GM23338 (cell line): ENCODE data around the gene OTUD3. TPM values are rescaled to one million over a fixed set of nuclear protein-coding genes. Genes with fewer than 3 reads are reported as not detected.

Experiments used
- ATAC-seq: fragments of 200-7000 bp; cut with Tn5 transposase; 3 replicates; pipeline ENCODE4 v1.9.1; 2020
- DNase-seq: peaks from one replicate; pipeline ENCODE4 v3.0.0-alpha.2; 2015; ENCODE audit warnings: low spot score
- H2AFZ ChIP-seq: fragments of 200-600 bp; sonication (generic); 2 replicates; pipeline ENCODE4 v1.8.0; 2016; ENCODE audit warnings: antibody characterized with exemption, mild to moderate bottlenecking, moderate library complexity
- H3F3A ChIP-seq: fragments of 200-600 bp; sonication (generic); replicated peaks from 2 replicates; pipeline ENCODE4 v1.8.0; 2017; ENCODE audit warnings: antibody characterized with exemption, mixed run types, low read depth
- H3K27ac ChIP-seq: fragments of 200-600 bp; sonication (generic); 2 replicates; pipeline ENCODE4 v1.6.1; 2016; ENCODE audit warnings: low read depth
- H3K27me3 ChIP-seq: fragments of 200-600 bp; sonication (generic); 2 replicates; pipeline ENCODE4 v1.8.0; 2016; ENCODE audit warnings: mild to moderate bottlenecking, mixed run types, moderate library complexity; ENCODE audit not compliant: insufficient read depth
- H3K36me3 ChIP-seq: fragments of 200-600 bp; sonication (generic); 2 replicates; pipeline ENCODE4 v1.8.0; 2016; ENCODE audit warnings: mild to moderate bottlenecking; ENCODE audit not compliant: insufficient read depth
- H3K4me1 ChIP-seq: fragments of 200-600 bp; sonication (generic); 2 replicates; pipeline ENCODE4 v1.8.0; 2016; ENCODE audit warnings: mild to moderate bottlenecking, moderate library complexity; ENCODE audit not compliant: insufficient read depth
- H3K4me2 ChIP-seq: fragments of 200-600 bp; sonication (generic); 2 replicates; pipeline ENCODE4 v1.7.1; 2017; ENCODE audit warnings: mixed run types
- H3K4me3 ChIP-seq: fragments of 200-600 bp; sonication (generic); 2 replicates; pipeline ENCODE4 v1.6.1; 2016; ENCODE audit warnings: mixed run types
- H3K79me2 ChIP-seq: fragments of 200-600 bp; sonication (generic); replicated peaks from 2 replicates; pipeline ENCODE4 v1.8.0; 2017; ENCODE audit warnings: mild to moderate bottlenecking; ENCODE audit not compliant: insufficient read depth
- H3K9me2 ChIP-seq: fragments of 200-600 bp; sonication (generic); 2 replicates; pipeline ENCODE4 v1.8.0; 2017; ENCODE audit not compliant: insufficient read depth
- H4K20me1 ChIP-seq: fragments of 200-600 bp; sonication (generic); replicated peaks from 2 replicates; pipeline ENCODE4 v1.8.0; 2017; ENCODE audit warnings: mild to moderate bottlenecking; ENCODE audit not compliant: insufficient read depth
- H3K27ac Mint-ChIP-seq: 2 replicates; pipeline ENCODE4 v1.8.0; 2020; ENCODE audit warnings: inconsistent platforms, mild to moderate bottlenecking, moderate library complexity, mixed read lengths
- H3K27me3 Mint-ChIP-seq: 3 replicates; pipeline ENCODE4 v1.8.0; 2022; ENCODE audit warnings: low read depth, mild to moderate bottlenecking, moderate library complexity, mixed read lengths, inconsistent platforms; ENCODE audit not compliant: insufficient read depth, poor library complexity
- H3K36me3 Mint-ChIP-seq: 3 replicates; pipeline ENCODE4 v1.8.0; 2021; ENCODE audit warnings: low read depth, mild to moderate bottlenecking, inconsistent platforms, moderate library complexity, mixed read lengths
- H3K4me1 Mint-ChIP-seq: 3 replicates; pipeline ENCODE4 v1.8.0; 2020; ENCODE audit warnings: mild to moderate bottlenecking, inconsistent platforms, mixed read lengths
- H3K4me3 Mint-ChIP-seq: 3 replicates; pipeline ENCODE4 v1.8.0; 2021; ENCODE audit warnings: moderate library complexity, mild to moderate bottlenecking, inconsistent platforms, mixed read lengths
- H3K9me3 Mint-ChIP-seq: 3 replicates; pipeline ENCODE4 v1.8.0; 2020; ENCODE audit warnings: moderate library complexity, mild to moderate bottlenecking, inconsistent platforms, mixed read lengths
- CREB1 ChIP-seq: fragments of 250-450 bp; sonication (Bioruptor Pico); IDR thresholded peaks from 2 replicates; pipeline ENCODE4 v1.5.0; 2020; ENCODE audit warnings: low read depth, mild to moderate bottlenecking, moderate library complexity
- EZH2 ChIP-seq: fragments of 200-600 bp; sonication (generic); IDR thresholded peaks from one replicate; pipeline ENCODE4 v1.8.0; 2017; ENCODE audit warnings: antibody characterized with exemption, mild to moderate bottlenecking, low read depth; ENCODE audit not compliant: unreplicated experiment
- EZH2phosphoT487 ChIP-seq: fragments of 200-600 bp; sonication (generic); IDR thresholded peaks from one replicate; pipeline ENCODE4 v1.8.1; 2018; ENCODE audit warnings: antibody characterized with exemption; ENCODE audit not compliant: unreplicated experiment
- JUNB ChIP-seq: IDR thresholded peaks from one replicate; pipeline ENCODE4 v1.6.1; 2016; ENCODE audit warnings: antibody characterized with exemption; ENCODE audit not compliant: unreplicated experiment
- NANOG ChIP-seq: IDR thresholded peaks from 2 replicates; pipeline ENCODE4 v1.6.1; 2016; ENCODE audit warnings: antibody characterized with exemption, borderline replicate concordance
- POLR2AphosphoS5 ChIP-seq: IDR thresholded peaks from 2 replicates; pipeline ENCODE4 v1.6.1; 2016; ENCODE audit warnings: antibody characterized with exemption, low read depth
- REST ChIP-seq: IDR thresholded peaks from one replicate; pipeline ENCODE4 v1.6.1; 2018; ENCODE audit warnings: antibody characterized with exemption; ENCODE audit not compliant: unreplicated experiment
- STAT1 ChIP-seq: IDR thresholded peaks from one replicate; pipeline ENCODE4 v1.6.1; 2016; ENCODE audit warnings: antibody characterized with exemption; ENCODE audit not compliant: unreplicated experiment
- ZNF114 ChIP-seq: fragments of 250-450 bp; sonication (Bioruptor Pico); IDR thresholded peaks from 2 replicates; pipeline ENCODE4 v1.5.0; 2020; ENCODE audit warnings: mild to moderate bottlenecking, moderate library complexity
- ZNF331 ChIP-seq: fragments of 250-450 bp; sonication (Bioruptor Pico); IDR thresholded peaks from 2 replicates; pipeline ENCODE4 v1.5.0; 2020; ENCODE audit warnings: low read depth, mild to moderate bottlenecking, moderate library complexity
- ZNF462 ChIP-seq: fragments of 250-450 bp; sonication (Bioruptor Pico); IDR thresholded peaks from 2 replicates; pipeline ENCODE4 v1.5.0; 2020; ENCODE audit warnings: mild to moderate bottlenecking, moderate library complexity
- polyA plus RNA-seq: library from polyadenylated mRNA; unstranded; fragments of >200 nt; fragmentation: Nextera tagmentation; extraction: Ambion mirVana; gene quantifications from 2 replicates; pipeline ENCODE4 v1.2.1, GENCODE V29; 2016
- total RNA-seq: library from RNA; depleted of rRNA; stranded (reverse); fragments of >200 nt; shearing (Covaris generic); gene quantifications from 2 replicates; pipeline ENCODE4 v1.2.3, GENCODE V29; 2014
- TF ChIP-seq, protein P1 (sequence below): IDR thresholded peaks from 2 replicates; pipeline ENCODE4 v1.6.1; 2016; ENCODE audit warnings: antibody characterized with exemption
- TF ChIP-seq, protein P2 (sequence below), 2 experiments: fragments of 200-600 bp in 1 of 2; sonication (generic) in 1 of 2; conservative IDR thresholded peaks; 2 replicates each; pipeline versions ENCODE4 v1.5.1 to v1.6.1; 2016 to 2017; ENCODE audit warnings: antibody characterized with exemption in 2 of 2, low read depth in 2 of 2, mild to moderate bottlenecking in 2 of 2, moderate library complexity in 1 of 2

OTUD3 gene
- total and polyA plus RNA-seq, 2 experiments from 2014 or later: 3.0 to 12.9 TPM

GRCh38 chr1:19861034-19861433, 21.2 kb upstream of the OTUD3 start:
- Mint-ChIP-seq H3K27me3 (peaks cover 12% of the 10 kb centered on the region), H3K4me1 (no peaks in the 10 kb centered on the region), H3K4me3 (no peak overlapping the region), H3K27ac (no peak overlapping the region), H3K9me3 (peaks cover 13% of the 10 kb centered on the region; the same call in 2 of the 3 replicates), H3K36me3 (peaks cover 5% of the 10 kb centered on the region; the same call in 1 of the 3 replicates)
- Histone ChIP-seq H3K79me2 (no peaks in the 10 kb centered on the region), H3K4me2 (no peak overlapping the region), H3K4me3 (no peak overlapping the region), H3K4me1 (no peaks in the 10 kb centered on the region), H3K36me3 (no peaks in the 10 kb centered on the region), H4K20me1 (no peaks in the 10 kb centered on the region), H3K9me2 (no peaks in the 10 kb centered on the region), H3K27me3 (no peaks in the 10 kb centered on the region), H2AFZ (no peak overlapping the region), H3F3A (no peaks in the 10 kb centered on the region), H3K27ac (no peak overlapping the region)
- DNase-seq (no peak), ATAC-seq (no peak)
- TF ChIP-seq POLR2AphosphoS5: no peak
- no peak for TF ChIP-seq EZH2phosphoT487
- TF ChIP-seq JUNB: no peak
- no peak for TF ChIP-seq ZNF331 (CRISPR knock-in tag)
- TF ChIP-seq NANOG: no peak
- no peak for TF ChIP-seq STAT1
- TF ChIP-seq REST: no peak
- TF ChIP-seq ZNF114 (CRISPR knock-in tag): no peak
- TF ChIP-seq ZNF462: no peak
- TF ChIP-seq, protein P1, sequence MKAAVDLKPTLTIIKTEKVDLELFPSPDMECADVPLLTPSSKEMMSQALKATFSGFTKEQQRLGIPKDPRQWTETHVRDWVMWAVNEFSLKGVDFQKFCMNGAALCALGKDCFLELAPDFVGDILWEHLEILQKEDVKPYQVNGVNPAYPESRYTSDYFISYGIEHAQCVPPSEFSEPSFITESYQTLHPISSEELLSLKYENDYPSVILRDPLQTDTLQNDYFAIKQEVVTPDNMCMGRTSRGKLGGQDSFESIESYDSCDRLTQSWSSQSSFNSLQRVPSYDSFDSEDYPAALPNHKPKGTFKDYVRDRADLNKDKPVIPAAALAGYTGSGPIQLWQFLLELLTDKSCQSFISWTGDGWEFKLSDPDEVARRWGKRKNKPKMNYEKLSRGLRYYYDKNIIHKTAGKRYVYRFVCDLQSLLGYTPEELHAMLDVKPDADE: no peak
- TF ChIP-seq, protein P2, sequence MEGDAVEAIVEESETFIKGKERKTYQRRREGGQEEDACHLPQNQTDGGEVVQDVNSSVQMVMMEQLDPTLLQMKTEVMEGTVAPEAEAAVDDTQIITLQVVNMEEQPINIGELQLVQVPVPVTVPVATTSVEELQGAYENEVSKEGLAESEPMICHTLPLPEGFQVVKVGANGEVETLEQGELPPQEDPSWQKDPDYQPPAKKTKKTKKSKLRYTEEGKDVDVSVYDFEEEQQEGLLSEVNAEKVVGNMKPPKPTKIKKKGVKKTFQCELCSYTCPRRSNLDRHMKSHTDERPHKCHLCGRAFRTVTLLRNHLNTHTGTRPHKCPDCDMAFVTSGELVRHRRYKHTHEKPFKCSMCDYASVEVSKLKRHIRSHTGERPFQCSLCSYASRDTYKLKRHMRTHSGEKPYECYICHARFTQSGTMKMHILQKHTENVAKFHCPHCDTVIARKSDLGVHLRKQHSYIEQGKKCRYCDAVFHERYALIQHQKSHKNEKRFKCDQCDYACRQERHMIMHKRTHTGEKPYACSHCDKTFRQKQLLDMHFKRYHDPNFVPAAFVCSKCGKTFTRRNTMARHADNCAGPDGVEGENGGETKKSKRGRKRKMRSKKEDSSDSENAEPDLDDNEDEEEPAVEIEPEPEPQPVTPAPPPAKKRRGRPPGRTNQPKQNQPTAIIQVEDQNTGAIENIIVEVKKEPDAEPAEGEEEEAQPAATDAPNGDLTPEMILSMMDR (conservative IDR thresholded peaks at IDR 0.05; ENCODE audit: low read depth in 2 of 2): no peak
- TF ChIP-seq EZH2: no peak
- TF ChIP-seq CREB1: no peak
